Upper lobe of left lung (tissue), 4 donors: ENCODE data around the gene C5AR2.
"Not testable (repeated sequence)": the region's sequence is repeated elsewhere in the genome, so short reads cannot be mapped to it uniquely, and the experiment has no call there.

Source experiments
- CTCF ChIP-seq, 6 experiments: fragments of 450-650 bp in 4 of 6; fragments of 200-600 bp in 2 of 6; sonication (generic) in 2 of 6; IDR thresholded peaks; one replicate each; pipeline ENCODE4 v1.5.1; 2016 to 2019; ENCODE audit warnings: antibody characterized with exemption in 6 of 6
- POLR2A ChIP-seq, 4 donors: fragments of 450-650 bp; IDR thresholded peaks; one replicate each; pipeline ENCODE4 v1.5.1; 2016 to 2017; ENCODE audit warnings: antibody characterized with exemption in 4 of 4, mild to moderate bottlenecking in 2 of 4

- not testable (repeated sequence) for TF ChIP-seq CTCF, POLR2A (IDR thresholded peaks at IDR 0.05)
Observed at GRCh38 chr19:47387623-47388022, 55.6 kb downstream of the C5AR2 start.
